ENCODE data around the gene GJA4.

Gene GJA4

DNA sequence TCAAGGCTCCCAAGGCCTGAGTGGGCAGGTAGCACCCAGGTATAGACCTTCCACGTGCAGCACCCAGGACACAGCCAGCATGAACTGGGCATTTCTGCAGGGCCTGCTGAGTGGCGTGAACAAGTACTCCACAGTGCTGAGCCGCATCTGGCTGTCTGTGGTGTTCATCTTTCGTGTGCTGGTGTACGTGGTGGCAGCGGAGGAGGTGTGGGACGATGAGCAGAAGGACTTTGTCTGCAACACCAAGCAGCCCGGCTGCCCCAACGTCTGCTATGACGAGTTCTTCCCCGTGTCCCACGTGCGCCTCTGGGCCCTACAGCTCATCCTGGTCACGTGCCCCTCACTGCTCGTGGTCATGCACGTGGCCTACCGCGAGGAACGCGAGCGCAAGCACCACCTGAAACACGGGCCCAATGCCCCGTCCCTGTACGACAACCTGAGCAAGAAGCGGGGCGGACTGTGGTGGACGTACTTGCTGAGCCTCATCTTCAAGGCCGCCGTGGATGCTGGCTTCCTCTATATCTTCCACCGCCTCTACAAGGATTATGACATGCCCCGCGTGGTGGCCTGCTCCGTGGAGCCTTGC lies 31.5 kb upstream of the GJA4 start:
- Histone ChIP-seq H3K27ac (replicated peaks) (no peak overlapping the region), H3K27me3 (ENCODE audit: insufficient read depth, poor library complexity, severe bottlenecking) (no peaks in the 10 kb centered on the region), H3K4me3 (replicated peaks; ENCODE audit: insufficient read depth, low read length) (no peak overlapping the region)
- no peak for DNase-seq (ENCODE audit: low read depth in 1 of 2, low spot score in 1 of 2)
- TF ChIP-seq, protein P1, sequence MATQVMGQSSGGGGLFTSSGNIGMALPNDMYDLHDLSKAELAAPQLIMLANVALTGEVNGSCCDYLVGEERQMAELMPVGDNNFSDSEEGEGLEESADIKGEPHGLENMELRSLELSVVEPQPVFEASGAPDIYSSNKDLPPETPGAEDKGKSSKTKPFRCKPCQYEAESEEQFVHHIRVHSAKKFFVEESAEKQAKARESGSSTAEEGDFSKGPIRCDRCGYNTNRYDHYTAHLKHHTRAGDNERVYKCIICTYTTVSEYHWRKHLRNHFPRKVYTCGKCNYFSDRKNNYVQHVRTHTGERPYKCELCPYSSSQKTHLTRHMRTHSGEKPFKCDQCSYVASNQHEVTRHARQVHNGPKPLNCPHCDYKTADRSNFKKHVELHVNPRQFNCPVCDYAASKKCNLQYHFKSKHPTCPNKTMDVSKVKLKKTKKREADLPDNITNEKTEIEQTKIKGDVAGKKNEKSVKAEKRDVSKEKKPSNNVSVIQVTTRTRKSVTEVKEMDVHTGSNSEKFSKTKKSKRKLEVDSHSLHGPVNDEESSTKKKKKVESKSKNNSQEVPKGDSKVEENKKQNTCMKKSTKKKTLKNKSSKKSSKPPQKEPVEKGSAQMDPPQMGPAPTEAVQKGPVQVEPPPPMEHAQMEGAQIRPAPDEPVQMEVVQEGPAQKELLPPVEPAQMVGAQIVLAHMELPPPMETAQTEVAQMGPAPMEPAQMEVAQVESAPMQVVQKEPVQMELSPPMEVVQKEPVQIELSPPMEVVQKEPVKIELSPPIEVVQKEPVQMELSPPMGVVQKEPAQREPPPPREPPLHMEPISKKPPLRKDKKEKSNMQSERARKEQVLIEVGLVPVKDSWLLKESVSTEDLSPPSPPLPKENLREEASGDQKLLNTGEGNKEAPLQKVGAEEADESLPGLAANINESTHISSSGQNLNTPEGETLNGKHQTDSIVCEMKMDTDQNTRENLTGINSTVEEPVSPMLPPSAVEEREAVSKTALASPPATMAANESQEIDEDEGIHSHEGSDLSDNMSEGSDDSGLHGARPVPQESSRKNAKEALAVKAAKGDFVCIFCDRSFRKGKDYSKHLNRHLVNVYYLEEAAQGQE (IDR thresholded peaks at IDR 0.05; ENCODE audit: insufficient replicate concordance, low read depth): no peak
- no peak for TF ChIP-seq GABPA (IDR thresholded peaks at IDR 0.05; ENCODE audit: low read depth)
- TF ChIP-seq, protein P2, sequence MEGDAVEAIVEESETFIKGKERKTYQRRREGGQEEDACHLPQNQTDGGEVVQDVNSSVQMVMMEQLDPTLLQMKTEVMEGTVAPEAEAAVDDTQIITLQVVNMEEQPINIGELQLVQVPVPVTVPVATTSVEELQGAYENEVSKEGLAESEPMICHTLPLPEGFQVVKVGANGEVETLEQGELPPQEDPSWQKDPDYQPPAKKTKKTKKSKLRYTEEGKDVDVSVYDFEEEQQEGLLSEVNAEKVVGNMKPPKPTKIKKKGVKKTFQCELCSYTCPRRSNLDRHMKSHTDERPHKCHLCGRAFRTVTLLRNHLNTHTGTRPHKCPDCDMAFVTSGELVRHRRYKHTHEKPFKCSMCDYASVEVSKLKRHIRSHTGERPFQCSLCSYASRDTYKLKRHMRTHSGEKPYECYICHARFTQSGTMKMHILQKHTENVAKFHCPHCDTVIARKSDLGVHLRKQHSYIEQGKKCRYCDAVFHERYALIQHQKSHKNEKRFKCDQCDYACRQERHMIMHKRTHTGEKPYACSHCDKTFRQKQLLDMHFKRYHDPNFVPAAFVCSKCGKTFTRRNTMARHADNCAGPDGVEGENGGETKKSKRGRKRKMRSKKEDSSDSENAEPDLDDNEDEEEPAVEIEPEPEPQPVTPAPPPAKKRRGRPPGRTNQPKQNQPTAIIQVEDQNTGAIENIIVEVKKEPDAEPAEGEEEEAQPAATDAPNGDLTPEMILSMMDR (IDR thresholded peaks at IDR 0.05; ENCODE audit: insufficient read depth, low read length): no peak
- TF ChIP-seq POLR2AphosphoS5 (IDR thresholded peaks at IDR 0.05; ENCODE audit: low read depth): no peak
- TF ChIP-seq SPI1 (IDR thresholded peaks at IDR 0.05; ENCODE audit: borderline replicate concordance, low read depth): no peak

DNA sequence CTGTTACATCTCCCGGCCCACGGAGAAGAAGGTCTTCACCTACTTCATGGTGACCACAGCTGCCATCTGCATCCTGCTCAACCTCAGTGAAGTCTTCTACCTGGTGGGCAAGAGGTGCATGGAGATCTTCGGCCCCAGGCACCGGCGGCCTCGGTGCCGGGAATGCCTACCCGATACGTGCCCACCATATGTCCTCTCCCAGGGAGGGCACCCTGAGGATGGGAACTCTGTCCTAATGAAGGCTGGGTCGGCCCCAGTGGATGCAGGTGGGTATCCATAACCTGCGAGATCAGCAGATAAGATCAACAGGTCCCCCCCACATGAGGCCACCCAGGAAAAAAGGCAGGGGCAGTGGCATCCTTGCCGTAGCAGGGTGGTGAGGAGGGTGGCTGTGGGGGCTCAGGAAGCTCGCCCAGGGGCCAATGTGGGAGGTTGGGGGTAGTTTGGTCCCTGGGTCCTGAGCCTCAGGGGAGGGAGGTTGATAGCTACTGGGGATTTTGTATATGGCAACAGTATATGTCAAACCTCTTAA lies 31.0 kb upstream of the GJA4 start:
- Histone ChIP-seq H3K27ac (replicated peaks) (no peak overlapping the region), H3K4me3 (replicated peaks; ENCODE audit: insufficient read depth, low read length) (no peak overlapping the region), H3K27me3 (ENCODE audit: insufficient read depth, poor library complexity, severe bottlenecking) (no peaks in the 10 kb centered on the region)
- TF ChIP-seq GABPA (IDR thresholded peaks at IDR 0.05; ENCODE audit: low read depth): no peak
- no peak for TF ChIP-seq POLR2AphosphoS5 (IDR thresholded peaks at IDR 0.05; ENCODE audit: low read depth)
- TF ChIP-seq, protein P2 (IDR thresholded peaks at IDR 0.05; ENCODE audit: insufficient read depth, low read length): no peak
- TF ChIP-seq, protein P1 (IDR thresholded peaks at IDR 0.05; ENCODE audit: insufficient replicate concordance, low read depth): no peak
- no peak for TF ChIP-seq SPI1 (IDR thresholded peaks at IDR 0.05; ENCODE audit: borderline replicate concordance, low read depth)
- no peak for DNase-seq (ENCODE audit: low read depth in 1 of 2, low spot score in 1 of 2)

DNA sequence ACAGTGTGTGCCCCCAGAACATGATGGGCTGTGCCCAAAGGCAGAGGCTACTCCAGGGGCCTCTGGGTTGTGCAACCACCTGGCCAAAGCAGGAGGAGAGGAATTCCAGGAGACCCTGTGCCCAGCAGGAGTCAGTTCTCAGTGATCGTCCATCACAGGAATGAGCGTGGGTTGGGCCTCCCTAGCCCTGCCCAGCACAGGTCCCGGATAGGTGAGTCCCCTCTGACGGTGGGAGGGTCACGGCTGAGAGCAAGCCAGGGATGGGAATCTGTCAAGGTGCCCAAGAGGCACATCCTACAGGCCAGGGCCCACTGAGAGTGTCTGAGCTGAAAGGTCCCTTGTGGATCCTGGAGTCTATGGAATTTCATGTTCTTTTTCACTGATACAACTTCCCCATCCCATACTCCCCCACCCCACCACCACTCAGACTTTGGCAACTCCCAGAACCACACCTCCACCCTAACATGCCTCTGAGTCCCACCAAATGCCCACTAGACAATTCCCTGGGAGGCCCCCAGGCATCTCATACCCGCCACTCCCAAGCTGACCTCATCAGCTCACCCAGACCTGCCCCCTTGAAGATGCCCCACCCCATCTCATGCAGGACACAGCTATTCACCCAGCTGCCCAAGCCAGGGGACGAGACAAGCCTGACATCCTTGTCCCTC lies 30.2 kb upstream of the GJA4 start:
- no peak for TF ChIP-seq SPI1 (IDR thresholded peaks at IDR 0.05; ENCODE audit: borderline replicate concordance, low read depth)
- Histone ChIP-seq H3K27ac (replicated peaks) (no peak overlapping the region), H3K4me3 (replicated peaks; ENCODE audit: insufficient read depth, low read length) (no peak overlapping the region), H3K27me3 (ENCODE audit: insufficient read depth, poor library complexity, severe bottlenecking) (no peaks in the 10 kb centered on the region)
- no peak for DNase-seq (ENCODE audit: low read depth in 1 of 2, low spot score in 1 of 2)

DNA sequence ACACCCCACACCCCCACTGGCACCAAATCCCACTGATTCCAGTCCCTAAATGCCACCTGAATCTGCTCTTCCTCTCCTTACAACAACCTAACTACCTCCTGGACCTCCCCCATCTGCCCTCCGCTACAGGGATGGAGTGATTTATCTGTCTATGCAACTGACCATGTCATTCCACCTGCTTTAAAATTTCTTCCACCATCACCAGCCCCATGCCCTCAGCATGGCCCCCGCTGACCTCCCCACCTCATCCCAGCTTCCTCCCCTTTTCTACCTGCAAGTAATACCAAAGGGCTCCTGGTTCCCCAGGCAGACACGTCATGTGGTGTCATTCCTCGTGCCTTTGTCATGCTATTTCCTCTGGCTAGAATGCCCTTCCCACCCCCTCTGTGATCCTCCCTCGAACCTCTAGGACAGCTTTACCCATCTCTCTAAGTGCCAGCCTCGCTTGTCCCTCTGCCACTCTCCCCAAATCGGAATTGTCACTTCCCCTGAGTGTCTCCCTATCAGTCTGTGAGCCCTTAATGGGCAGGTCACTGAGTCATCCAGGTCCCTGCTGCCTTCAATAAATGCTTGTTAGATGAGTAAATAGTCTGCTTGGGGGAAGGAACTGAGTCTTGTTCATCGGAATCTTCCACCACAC lies 29.5 kb upstream of the GJA4 start:
- H3K4me3 ChIP-seq (replicated peaks; ENCODE audit: insufficient read depth, low read length): no peak overlapping the region
- no peak for DNase-seq (ENCODE audit: low read depth in 1 of 2, low spot score in 1 of 2)

More for the DNA sequence above, 29.5 kb upstream of the GJA4 start:
- H3K27me3 ChIP-seq (ENCODE audit: insufficient read depth, poor library complexity, severe bottlenecking): no peaks in the 10 kb centered on the region
- TF ChIP-seq, protein P2 (IDR thresholded peaks at IDR 0.05; ENCODE audit: insufficient read depth, low read length): no peak
- no peak for TF ChIP-seq SPI1 (IDR thresholded peaks at IDR 0.05; ENCODE audit: borderline replicate concordance, low read depth)
- TF ChIP-seq GABPA (IDR thresholded peaks at IDR 0.05; ENCODE audit: low read depth): no peak
- no peak for TF ChIP-seq POLR2AphosphoS5 (IDR thresholded peaks at IDR 0.05; ENCODE audit: low read depth)
- TF ChIP-seq, protein P1 (IDR thresholded peaks at IDR 0.05; ENCODE audit: insufficient replicate concordance, low read depth): no peak
- no peak overlapping the region for H3K27ac ChIP-seq (replicated peaks)

Measured in HL-60 (cell line).